C1 segment of cervical spinal cord (tissue), 14 donors: Measurements from ENCODE around the gene MICAL3.
"Not testable (repeated sequence)": the region's sequence is repeated elsewhere in the genome, so short reads cannot be mapped to it uniquely, and the experiment has no call there.

Source experiments
- DNase-seq, 14 donors: peaks; one replicate each; lab custom pipeline; 2025; lab: John Stamatoyannopoulos, UW

MICAL3 gene

GRCh38 chr22:18033204-18033998 is 9.0 kb upstream of the MICAL3 start:
- no peak for DNase-seq

GRCh38 chr22:18032455-18033101 is 8.2 kb upstream of the MICAL3 start:
- peak in 2 of 14 donors; percentile 11 to 78 for DNase-seq

- peak in 3 of 14 donors; percentile 8 to 41 (median 27) for DNase-seq
Measured at GRCh38 chr22:18031695-18032454, 7.5 kb upstream of the MICAL3 start.

GRCh38 chr22:18029686-18030267 is 5.4 kb upstream of the MICAL3 start:
- no peak for DNase-seq

- DNase-seq, result no peak
Measured at GRCh38 chr22:18028817-18029527, 4.6 kb upstream of the MICAL3 start.

- not testable (repeated sequence) for DNase-seq
Measured at GRCh38 chr22:18025898-18026297, 1.5 kb upstream of the MICAL3 start.

GRCh38 chr22:18024956-18025720 is 777 bp upstream of the MICAL3 start:
- peak in 5 of 14 donors; percentile 19 to 66 (median 38) for DNase-seq

GRCh38 chr22:18023509-18024275 is 669 bp downstream of the MICAL3 start:
- DNase-seq, result peak in 12 of 14 donors; percentile 20 to 85 (median 56)

- DNase-seq, result no peak
Measured at GRCh38 chr22:18022876-18023275, 1.5 kb downstream of the MICAL3 start.

GRCh38 chr22:18021431-18021830 is 2.9 kb downstream of the MICAL3 start:
- DNase-seq, result no peak

GRCh38 chr22:18020743-18021142 is 3.6 kb downstream of the MICAL3 start:
- not testable (repeated sequence) for DNase-seq

GRCh38 chr22:18013947-18014346 is 10.4 kb downstream of the MICAL3 start:
- DNase-seq, result no peak

- no peak for DNase-seq
Measured at GRCh38 chr22:18013436-18013835, 10.9 kb downstream of the MICAL3 start.

- DNase-seq, result no peak
Measured at GRCh38 chr22:18012531-18012930, 11.8 kb downstream of the MICAL3 start.

GRCh38 chr22:18010266-18010665 is 14.1 kb downstream of the MICAL3 start:
- no peak for DNase-seq

GRCh38 chr22:18008136-18008535 is 16.2 kb downstream of the MICAL3 start:
- DNase-seq, result no peak

GRCh38 chr22:18005201-18005926 is 19.0 kb downstream of the MICAL3 start:
- peak in 3 of 14 donors; percentile 19 to 25 (median 21) for DNase-seq

GRCh38 chr22:18001894-18002315 is 22.5 kb downstream of the MICAL3 start:
- not testable (repeated sequence) for DNase-seq
